ENCODE results near the gene CNTFR.
"Not testable (repeated sequence)": the region's sequence is repeated elsewhere in the genome, so short reads cannot be mapped to it uniquely, and the experiment has no call there.

The CNTFR gene, protein sequence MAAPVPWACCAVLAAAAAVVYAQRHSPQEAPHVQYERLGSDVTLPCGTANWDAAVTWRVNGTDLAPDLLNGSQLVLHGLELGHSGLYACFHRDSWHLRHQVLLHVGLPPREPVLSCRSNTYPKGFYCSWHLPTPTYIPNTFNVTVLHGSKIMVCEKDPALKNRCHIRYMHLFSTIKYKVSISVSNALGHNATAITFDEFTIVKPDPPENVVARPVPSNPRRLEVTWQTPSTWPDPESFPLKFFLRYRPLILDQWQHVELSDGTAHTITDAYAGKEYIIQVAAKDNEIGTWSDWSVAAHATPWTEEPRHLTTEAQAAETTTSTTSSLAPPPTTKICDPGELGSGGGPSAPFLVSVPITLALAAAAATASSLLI

DNA sequence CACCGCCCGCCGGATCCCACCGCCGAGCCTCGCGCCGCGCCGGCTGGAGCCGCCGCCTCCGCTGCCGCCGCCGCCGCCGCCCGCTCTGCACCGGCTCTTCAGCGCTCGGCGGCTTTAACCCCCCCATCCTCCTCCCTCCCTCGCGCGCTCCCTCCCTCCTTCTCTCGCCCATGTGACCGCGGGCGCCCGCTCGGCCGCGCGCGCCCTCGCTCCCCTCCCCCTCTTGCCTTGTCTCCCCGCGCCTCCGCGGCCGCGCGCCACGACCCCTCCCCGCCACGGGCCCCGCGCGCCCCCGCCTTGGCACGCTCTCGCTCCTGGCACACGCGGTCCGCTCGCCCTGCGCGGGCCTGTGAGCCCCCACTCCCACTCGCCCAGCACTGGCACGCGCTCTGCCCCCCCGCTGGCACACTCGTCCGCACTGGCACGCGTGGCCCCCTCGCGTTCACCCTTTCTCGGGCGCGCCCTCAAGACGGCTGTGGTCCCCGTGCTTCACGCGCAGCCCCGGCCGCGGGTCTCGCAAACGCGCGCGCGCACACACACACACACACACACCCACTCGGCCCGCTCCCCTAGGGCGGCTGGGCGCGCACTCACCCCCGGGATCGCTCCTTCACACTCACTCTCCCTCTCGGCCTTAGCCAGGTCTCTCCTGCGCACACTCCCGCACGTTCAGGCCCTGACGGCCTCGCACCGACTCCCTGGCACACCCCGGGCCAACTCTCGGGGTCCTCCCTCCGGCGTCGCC is at the start of gene CNTFR:
Gene CNTFR, minus strand, starts transcription at position 89 of the 745 bp plus-strand sequence. CDS start 20,743 bp downstream, outside the sequence.
- TF ChIP-seq, protein P1, sequence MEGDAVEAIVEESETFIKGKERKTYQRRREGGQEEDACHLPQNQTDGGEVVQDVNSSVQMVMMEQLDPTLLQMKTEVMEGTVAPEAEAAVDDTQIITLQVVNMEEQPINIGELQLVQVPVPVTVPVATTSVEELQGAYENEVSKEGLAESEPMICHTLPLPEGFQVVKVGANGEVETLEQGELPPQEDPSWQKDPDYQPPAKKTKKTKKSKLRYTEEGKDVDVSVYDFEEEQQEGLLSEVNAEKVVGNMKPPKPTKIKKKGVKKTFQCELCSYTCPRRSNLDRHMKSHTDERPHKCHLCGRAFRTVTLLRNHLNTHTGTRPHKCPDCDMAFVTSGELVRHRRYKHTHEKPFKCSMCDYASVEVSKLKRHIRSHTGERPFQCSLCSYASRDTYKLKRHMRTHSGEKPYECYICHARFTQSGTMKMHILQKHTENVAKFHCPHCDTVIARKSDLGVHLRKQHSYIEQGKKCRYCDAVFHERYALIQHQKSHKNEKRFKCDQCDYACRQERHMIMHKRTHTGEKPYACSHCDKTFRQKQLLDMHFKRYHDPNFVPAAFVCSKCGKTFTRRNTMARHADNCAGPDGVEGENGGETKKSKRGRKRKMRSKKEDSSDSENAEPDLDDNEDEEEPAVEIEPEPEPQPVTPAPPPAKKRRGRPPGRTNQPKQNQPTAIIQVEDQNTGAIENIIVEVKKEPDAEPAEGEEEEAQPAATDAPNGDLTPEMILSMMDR (IDR thresholded peaks at IDR 0.05; ENCODE audit: control extremely low read depth, extremely low read depth, low read depth, missing control alignments) = no peak
- ChIA-PET POLR2A (no interaction called here), CTCF (no interaction called here)
- DNase-seq (ENCODE audit: extremely low spot score) = no peak

DNA sequence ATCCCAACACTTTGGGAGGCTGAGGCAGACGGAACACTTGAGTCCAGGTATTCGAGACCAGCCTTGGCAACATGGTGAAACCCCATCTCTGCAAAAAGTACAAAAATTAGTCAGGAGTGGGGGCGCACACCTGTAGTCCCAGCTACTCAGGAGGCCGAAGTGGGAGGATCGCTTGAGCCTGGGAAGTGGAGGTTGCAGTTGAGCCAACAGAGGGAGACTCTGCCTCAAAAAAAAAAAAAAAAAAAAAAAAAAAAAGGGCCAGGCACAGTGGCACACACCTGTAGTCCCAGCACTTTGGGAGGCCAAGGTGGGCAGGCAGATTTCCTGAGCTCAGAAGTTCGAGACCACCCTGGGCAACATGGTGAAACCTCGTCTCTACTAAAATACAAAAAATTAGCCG is 49.8 kb upstream of the CNTFR start:
- ChIA-PET POLR2A (interaction anchor here (0.7 kb wide), 1 partner anchor 9 kb away, joined by 9 read pairs; no protein-coding TSS in a partner anchor), CTCF (interaction anchor here (1.5 to 12.1 kb wide), 5 partner anchors 6 to 260 kb away, joined by 4 to 328 read pairs (median 13); partner anchors contain the start of genes GALT and RPP25L)

DNA sequence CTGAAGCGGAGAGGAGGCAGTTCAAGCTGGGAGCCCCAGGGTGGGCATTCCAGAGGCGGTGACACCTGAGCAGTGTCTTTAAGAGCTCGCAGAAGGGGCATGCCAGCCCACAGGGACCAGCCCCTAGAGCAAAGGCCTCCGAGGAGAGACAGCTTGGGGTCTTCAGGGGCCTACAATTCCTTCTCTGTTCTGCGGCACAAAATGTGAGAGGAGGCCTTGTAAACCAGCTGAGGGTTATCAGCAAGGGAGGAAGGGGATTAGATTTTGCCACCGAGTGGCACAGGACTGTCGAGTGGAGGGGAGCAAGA is 48.6 kb upstream of the CNTFR start:
- no peak for DNase-seq (ENCODE audit: extremely low spot score)
- ChIA-PET CTCF (interaction anchor here (0.8 to 12.1 kb wide), 13 partner anchors 7 to 459 kb away, joined by 3 to 328 read pairs (median 4); partner anchors contain the start of genes ARID3C, GALT, PIGO and RPP25L), POLR2A (interaction anchor here (1.3 to 1.4 kb wide), 2 partner anchors 9 to 27 kb away, joined by 4 to 8 read pairs; partner anchors contain the start of gene GALT)
- TF ChIP-seq, protein P1 (IDR thresholded peaks at IDR 0.05; ENCODE audit: control extremely low read depth, extremely low read depth, low read depth, missing control alignments) = no peak

More for the DNA sequence above, 49.8 kb upstream of the CNTFR start:
- not testable (repeated sequence) for DNase-seq (ENCODE audit: extremely low spot score)

DNA sequence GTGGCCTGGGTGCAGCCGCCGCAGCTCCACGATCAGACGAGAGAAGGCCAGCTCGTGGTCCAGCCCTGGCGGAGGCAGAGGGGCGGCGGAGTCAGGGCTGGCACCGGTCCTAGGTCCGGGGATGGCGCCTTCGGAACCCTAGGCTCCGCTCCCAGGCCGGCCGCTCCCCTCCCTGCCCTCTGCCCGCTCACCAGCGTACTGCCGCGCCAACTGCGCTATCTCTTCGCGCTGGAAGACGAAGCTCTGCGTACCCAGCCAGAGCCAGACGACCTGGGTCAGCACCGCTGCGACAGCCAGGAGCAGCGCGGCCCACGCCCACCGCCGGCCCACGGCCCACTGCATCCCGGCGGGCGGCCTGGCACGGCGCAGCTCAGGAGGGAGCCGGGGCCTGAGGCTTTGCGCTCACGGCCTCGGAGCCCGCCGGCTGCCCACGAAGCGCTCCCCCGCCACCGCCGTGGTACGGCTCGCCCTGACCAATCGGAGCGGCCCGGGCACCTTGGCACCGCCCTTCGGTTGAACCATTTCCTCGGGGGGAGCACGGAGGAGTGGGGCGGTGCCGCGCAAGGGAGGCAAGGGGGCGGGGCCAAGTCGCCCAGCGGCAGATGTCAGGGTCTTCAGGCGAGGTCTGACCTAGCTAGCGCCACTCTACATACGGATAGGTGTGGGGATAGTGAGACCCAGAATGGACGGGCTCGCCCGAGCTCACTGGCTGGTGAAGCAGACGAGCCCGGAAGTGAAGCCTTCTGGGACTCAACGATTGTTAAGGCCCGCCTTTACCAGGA is 48.0 kb upstream of the CNTFR start, which contains the start of gene SIGMAR1:
Gene SIGMAR1, minus strand, starts transcription at position 432 of the 782 bp plus-strand sequence. Its CDS starts 90 bp downstream, at position 342.
- POLR2A ChIA-PET = interaction anchor here (1.3 to 1.4 kb wide), 2 partner anchors 10 to 27 kb away, joined by 4 to 8 read pairs; partner anchors contain the start of gene GALT
- TF ChIP-seq, protein P1 (IDR thresholded peaks at IDR 0.05; ENCODE audit: control extremely low read depth, extremely low read depth, low read depth, missing control alignments) = no peak
- CTCF ChIA-PET = interaction anchor here (0.8 to 12.1 kb wide), 17 partner anchors 8 to 459 kb away, joined by 3 to 328 read pairs (median 4); partner anchors contain the start of genes ARID3C, DCTN3, GALT and PIGO
- DNase-seq (ENCODE audit: extremely low spot score) = peak; percentile 93

DNA sequence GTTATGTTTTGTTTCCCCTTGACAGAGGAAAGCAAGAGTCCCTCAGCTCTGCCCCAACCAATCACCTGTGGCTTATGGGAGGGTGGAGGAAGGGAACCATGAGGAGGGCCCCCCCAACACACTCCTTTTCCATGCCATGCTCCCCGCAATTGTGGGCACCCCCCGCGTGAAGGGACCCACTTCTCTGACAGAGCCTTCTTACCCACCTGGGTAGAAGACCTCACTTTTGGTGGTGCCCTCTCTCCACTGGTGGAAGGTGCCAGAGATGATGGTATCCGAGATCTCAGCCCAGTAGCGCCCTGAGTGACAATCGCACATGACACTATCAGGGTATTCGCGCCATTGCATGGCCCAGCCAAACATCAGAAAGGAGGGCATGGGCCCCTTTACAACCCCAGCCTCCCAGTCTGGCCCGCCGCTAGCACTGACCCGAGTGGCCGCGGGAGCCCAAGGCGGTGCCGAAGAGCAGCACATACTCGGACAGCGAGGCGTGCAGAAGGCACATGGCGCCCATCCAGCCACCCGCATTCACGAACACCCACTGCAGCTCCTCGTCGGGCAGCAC is 47.3 kb upstream of the CNTFR start:
- TF ChIP-seq, protein P1 (IDR thresholded peaks at IDR 0.05; ENCODE audit: control extremely low read depth, extremely low read depth, low read depth, missing control alignments) = no peak
- DNase-seq (ENCODE audit: extremely low spot score) = no peak
- ChIA-PET POLR2A (interaction anchor here (1.3 to 1.4 kb wide), 2 partner anchors 10 to 28 kb away, joined by 4 to 8 read pairs; partner anchors contain the start of gene GALT), CTCF (interaction anchor here (0.8 to 12.1 kb wide), 13 partner anchors 8 to 460 kb away, joined by 3 to 328 read pairs (median 4); partner anchors contain the start of genes DCTN3, GALT, PIGO and RPP25L)

DNA sequence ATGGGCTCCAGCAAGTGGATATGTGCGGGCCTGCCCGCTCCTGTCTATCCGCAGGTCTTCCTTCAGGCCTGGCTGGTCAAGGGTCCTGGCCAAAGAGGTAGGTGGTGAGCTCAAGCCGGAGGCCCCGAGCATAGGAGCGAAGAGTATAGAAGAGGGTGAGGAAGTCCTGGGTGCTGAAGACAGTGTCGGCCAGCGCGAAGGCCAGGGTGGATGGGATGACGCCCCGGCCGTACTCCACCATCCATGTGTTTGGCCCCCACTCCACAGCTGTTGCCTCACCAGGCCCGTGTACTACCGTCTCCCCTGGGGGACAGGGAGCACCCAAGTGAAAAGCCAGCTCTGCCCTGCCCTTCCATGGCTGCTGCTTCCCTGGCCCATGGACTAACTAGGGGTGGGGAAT is 46.0 kb upstream of the CNTFR start:
- DNase-seq (ENCODE audit: extremely low spot score) = no peak
- CTCF ChIA-PET = interaction anchor here (0.7 to 12.1 kb wide), 10 partner anchors 10 to 303 kb away, joined by 3 to 328 read pairs (median 35); partner anchors contain the start of genes CCL27, DCTN3, GALT and RPP25L
- POLR2A ChIA-PET = interaction anchor here (1.6 kb wide), 1 partner anchor 15 kb away, joined by 3 read pairs; the partner anchor contains the start of gene DCTN3
- TF ChIP-seq, protein P1 (IDR thresholded peaks at IDR 0.05; ENCODE audit: control extremely low read depth, extremely low read depth, low read depth, missing control alignments) = no peak
